Fibroblast of pulmonary artery (primary cell): ENCODE measurements around the gene NRP1.

Experiments used
- DNase-seq: peaks from one replicate; pipeline ENCODE4 v3.0.0-alpha.2; 2010; ENCODE audit warnings: low read depth
- H3K4me3 ChIP-seq: replicated peaks from 2 replicates; pipeline ENCODE4 v1.5.1; 2011; ENCODE audit warnings: low read depth, mild to moderate bottlenecking, control low read depth, low read length, moderate library complexity
- TF ChIP-seq, protein P1 (sequence below): IDR thresholded peaks from 2 replicates; pipeline ENCODE4 v1.5.1; 2011; ENCODE audit warnings: mild to moderate bottlenecking, control low read depth, low read length, inconsistent platforms; ENCODE audit errors: missing control alignments

NRP1 gene

GRCh38 chr10:33201056-33201780, 133.2 kb downstream of the NRP1 start:
- no peak overlapping the region for H3K4me3 ChIP-seq
- DNase-seq: no peak
- TF ChIP-seq, protein P1, sequence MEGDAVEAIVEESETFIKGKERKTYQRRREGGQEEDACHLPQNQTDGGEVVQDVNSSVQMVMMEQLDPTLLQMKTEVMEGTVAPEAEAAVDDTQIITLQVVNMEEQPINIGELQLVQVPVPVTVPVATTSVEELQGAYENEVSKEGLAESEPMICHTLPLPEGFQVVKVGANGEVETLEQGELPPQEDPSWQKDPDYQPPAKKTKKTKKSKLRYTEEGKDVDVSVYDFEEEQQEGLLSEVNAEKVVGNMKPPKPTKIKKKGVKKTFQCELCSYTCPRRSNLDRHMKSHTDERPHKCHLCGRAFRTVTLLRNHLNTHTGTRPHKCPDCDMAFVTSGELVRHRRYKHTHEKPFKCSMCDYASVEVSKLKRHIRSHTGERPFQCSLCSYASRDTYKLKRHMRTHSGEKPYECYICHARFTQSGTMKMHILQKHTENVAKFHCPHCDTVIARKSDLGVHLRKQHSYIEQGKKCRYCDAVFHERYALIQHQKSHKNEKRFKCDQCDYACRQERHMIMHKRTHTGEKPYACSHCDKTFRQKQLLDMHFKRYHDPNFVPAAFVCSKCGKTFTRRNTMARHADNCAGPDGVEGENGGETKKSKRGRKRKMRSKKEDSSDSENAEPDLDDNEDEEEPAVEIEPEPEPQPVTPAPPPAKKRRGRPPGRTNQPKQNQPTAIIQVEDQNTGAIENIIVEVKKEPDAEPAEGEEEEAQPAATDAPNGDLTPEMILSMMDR: no peak

GRCh38 chr10:33199731-33200232, 134.7 kb downstream of the NRP1 start:
- no peak overlapping the region for H3K4me3 ChIP-seq
- TF ChIP-seq, protein P1: no peak
- DNase-seq: no peak

DNA sequence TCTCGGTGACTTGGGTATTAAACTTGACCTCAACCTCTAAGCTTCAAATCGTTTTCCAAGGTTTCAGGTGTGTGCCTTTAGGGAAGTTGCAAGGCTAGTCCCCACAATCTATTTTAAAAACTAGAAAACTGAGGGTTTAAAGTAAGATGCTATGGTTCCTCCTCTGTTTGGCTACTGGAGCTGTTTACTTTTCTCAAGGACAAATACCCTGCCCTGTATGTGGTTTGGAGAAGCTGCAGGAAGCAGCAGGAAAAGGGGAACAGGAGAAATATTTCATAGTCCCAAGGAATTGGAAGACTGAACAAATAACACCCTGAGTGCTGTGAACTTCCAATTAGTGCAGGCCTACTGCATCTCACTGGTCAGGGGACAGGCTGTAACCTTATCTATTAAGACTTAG, 135.9 kb downstream of the NRP1 start:
- TF ChIP-seq, protein P1: no peak
- no peak overlapping the region for H3K4me3 ChIP-seq
- DNase-seq: no peak

- DNase-seq: no peak
- TF ChIP-seq, protein P1: no peak
- H3K4me3 ChIP-seq: no peak overlapping the region
These were observed 137.6 kb downstream of the NRP1 start for GRCh38 chr10:33196710-33197491.

- TF ChIP-seq, protein P1: no peak
- DNase-seq: no peak
- H3K4me3 ChIP-seq: no peak overlapping the region
These were observed 138.1 kb downstream of the NRP1 start for GRCh38 chr10:33196377-33196706.

GRCh38 chr10:33195608-33196376, 138.7 kb downstream of the NRP1 start:
- TF ChIP-seq, protein P1: no peak
- H3K4me3 ChIP-seq: no peak overlapping the region
- DNase-seq: peak; percentile 33
